ENCODE measurements around the gene LYZL6. TPM values are rescaled to one million over a fixed set of nuclear protein-coding genes. Genes with fewer than 3 reads are reported as not detected.

The LYZL6 gene
- total RNA-seq, 1 experiment from 2014 or later: not detected

DNA sequence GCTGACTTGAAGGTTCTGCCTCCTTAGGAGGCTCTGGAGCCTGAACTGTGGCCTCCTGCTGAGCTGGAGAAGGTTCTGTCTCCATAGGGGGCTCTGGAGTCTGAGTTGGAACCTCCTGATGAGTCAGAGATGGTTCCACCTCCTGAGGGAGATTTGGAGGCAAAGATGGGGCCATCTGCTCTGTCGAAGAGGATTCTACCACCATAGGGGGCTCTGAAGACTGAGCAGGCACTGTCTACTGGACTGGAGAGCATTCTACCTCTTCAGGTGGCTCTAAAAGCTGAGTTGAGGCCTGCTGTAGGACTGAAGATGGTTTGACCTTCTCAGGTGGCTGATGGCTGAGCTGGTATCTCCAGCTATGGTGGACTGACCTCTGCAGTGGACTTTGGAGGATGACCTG, 29.2 kb downstream of the LYZL6 start (continued):
- TF ChIP-seq E2F5 (CRISPR knock-in tag; IDR thresholded peaks at IDR 0.05) (no peak), ZNF317 (CRISPR knock-in tag; IDR thresholded peaks at IDR 0.05; ENCODE audit: borderline replicate concordance, low read depth) (no peak), TCF7 (CRISPR knock-in tag; IDR thresholded peaks at IDR 0.05; ENCODE audit: low read depth) (no peak), EMX1 (CRISPR knock-in tag; IDR thresholded peaks at IDR 0.05) (no peak)
- TF ChIP-seq, protein P1, sequence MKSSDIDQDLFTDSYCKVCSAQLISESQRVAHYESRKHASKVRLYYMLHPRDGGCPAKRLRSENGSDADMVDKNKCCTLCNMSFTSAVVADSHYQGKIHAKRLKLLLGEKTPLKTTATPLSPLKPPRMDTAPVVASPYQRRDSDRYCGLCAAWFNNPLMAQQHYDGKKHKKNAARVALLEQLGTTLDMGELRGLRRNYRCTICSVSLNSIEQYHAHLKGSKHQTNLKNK (CRISPR knock-in tag; IDR thresholded peaks at IDR 0.05): no peak

DNA sequence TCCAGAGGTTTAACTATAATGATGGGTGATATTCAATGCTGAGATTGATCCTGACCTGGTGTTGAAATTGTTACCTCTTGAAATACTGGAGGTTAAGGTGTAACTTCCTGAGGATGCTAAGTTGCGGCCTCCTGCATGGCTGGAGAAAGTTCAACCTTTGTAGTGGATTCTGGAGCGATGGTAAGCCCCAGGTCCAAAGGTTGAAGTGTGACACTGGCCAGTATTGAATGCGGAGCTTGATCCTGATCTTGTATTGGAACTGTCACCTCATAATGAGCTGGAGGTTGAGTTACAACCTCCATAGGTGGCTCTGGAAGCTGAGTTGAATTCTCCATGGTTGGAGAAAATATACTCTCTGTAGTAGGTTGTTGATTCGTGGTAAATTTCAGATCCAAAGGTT, 29.9 kb downstream of the LYZL6 start:
- TF ChIP-seq ARID4B (CRISPR knock-in tag; IDR thresholded peaks at IDR 0.05; ENCODE audit: borderline replicate concordance): no peak
- TF ChIP-seq JAZF1 (CRISPR knock-in tag; IDR thresholded peaks at IDR 0.05): no peak
- TF ChIP-seq ZNF121 (CRISPR knock-in tag; IDR thresholded peaks at IDR 0.05): no peak
- TF ChIP-seq, protein P2, sequence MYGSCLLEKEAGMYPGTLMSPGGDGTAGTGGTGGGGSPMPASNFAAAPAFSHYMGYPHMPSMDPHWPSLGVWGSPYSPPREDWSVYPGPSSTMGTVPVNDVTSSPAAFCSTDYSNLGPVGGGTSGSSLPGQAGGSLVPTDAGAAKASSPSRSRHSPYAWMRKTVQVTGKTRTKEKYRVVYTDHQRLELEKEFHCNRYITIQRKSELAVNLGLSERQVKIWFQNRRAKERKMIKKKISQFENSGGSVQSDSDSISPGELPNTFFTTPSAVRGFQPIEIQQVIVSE (CRISPR knock-in tag; IDR thresholded peaks at IDR 0.05; ENCODE audit: borderline replicate concordance): no peak
- no peak for TF ChIP-seq ELF4 (CRISPR knock-in tag; IDR thresholded peaks at IDR 0.05; ENCODE audit: low read depth)
- POLR2A ChIA-PET: no interaction called here
- H3K27ac Mint-ChIP-seq: no peak overlapping the region

GRCh38 chr17:35912942-35913341, 30.6 kb downstream of the LYZL6 start:
- Mint-ChIP-seq H3K4me3 (no peak overlapping the region), H3K27ac (no peak overlapping the region), H3K36me3 (peaks cover 15% of the 10 kb centered on the region), H3K9me3 (peaks cover 80% of the 10 kb centered on the region), H3K27me3 (ENCODE audit: low read depth) (peaks cover 23% of the 10 kb centered on the region), H3K4me1 (no peaks in the 10 kb centered on the region)
- CTCF ChIA-PET: no interaction called here
- ATAC-seq (no peak), DNase-seq (ENCODE audit: low spot score) (no peak)
- POLR2A ChIA-PET: no interaction called here
- TF ChIP-seq FOXP4 (CRISPR knock-in tag; IDR thresholded peaks at IDR 0.05) (no peak), ETV6 (CRISPR knock-in tag; IDR thresholded peaks at IDR 0.05) (no peak), GABPB1 (CRISPR knock-in tag; IDR thresholded peaks at IDR 0.05) (no peak), SP1 (CRISPR knock-in tag; conservative IDR thresholded peaks at IDR 0.05) (no peak), ZNF423 (CRISPR knock-in tag; IDR thresholded peaks at IDR 0.05) (no peak), KAT7 (CRISPR knock-in tag; IDR thresholded peaks at IDR 0.05; ENCODE audit: borderline replicate concordance) (no peak), AFF4 (CRISPR knock-in tag; IDR thresholded peaks at IDR 0.05; ENCODE audit: borderline replicate concordance) (no peak), MYBL2 (CRISPR knock-in tag; IDR thresholded peaks at IDR 0.05) (no peak), ZBTB21 (CRISPR knock-in tag; IDR thresholded peaks at IDR 0.05; ENCODE audit: borderline replicate concordance) (no peak)
- TF ChIP-seq, protein P3, sequence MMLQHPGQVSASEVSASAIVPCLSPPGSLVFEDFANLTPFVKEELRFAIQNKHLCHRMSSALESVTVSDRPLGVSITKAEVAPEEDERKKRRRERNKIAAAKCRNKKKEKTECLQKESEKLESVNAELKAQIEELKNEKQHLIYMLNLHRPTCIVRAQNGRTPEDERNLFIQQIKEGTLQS (CRISPR knock-in tag; conservative IDR thresholded peaks at IDR 0.05): no peak

More for the DNA sequence above, 29.9 kb downstream of the LYZL6 start:
- Mint-ChIP-seq H3K4me3 (no peak overlapping the region), H3K27me3 (ENCODE audit: low read depth) (peaks cover 19% of the 10 kb centered on the region), H3K9me3 (peaks cover 79% of the 10 kb centered on the region), H3K4me1 (no peaks in the 10 kb centered on the region), H3K36me3 (peaks cover 15% of the 10 kb centered on the region)
- no peak for DNase-seq (ENCODE audit: low spot score)
- CTCF ChIA-PET: interaction anchor here (1.4 kb wide), 1 partner anchor 56 kb away, joined by 4 read pairs; no protein-coding TSS in a partner anchor
- no peak for ATAC-seq
